MCF 10A (cell line): ENCODE measurements around the gene HOXC11. TPM values are rescaled to one million over a fixed set of nuclear protein-coding genes. Genes with fewer than 3 reads are reported as not detected.

ENCODE experiments used
- BruUV-seq: library from RNA; stranded (reverse); fragments of 400-500 nt; replicated peaks from 2 replicates; lab custom pipeline; 2021; lab: Mats Ljungman, UMichigan
- CTCF ChIA-PET: fragments of 300-600 bp; sonication (Branson Sonifier 250); formaldehyde crosslinking; extraction: SDS; loops from one replicate; lab custom pipeline; 2021; ENCODE audit warnings: antibody characterized with exemption, inconsistent platforms; lab: Yijun Ruan, JAX
- POLR2A ChIA-PET: fragments of 300-600, 350-650 bp; sonication (Branson Sonifier 250); formaldehyde crosslinking; extraction: SDS; loops from one replicate; lab custom pipeline; 2020; ENCODE audit warnings: antibody characterized with exemption, inconsistent platforms; lab: Yijun Ruan, JAX
- DNase-seq: peaks from one replicate; pipeline ENCODE4 v3.0.0-alpha.2; 2018; ENCODE audit not compliant: unreplicated experiment
- H3K27ac Mint-ChIP-seq: one replicate; pipeline ENCODE4 v1.8.0; 2022; ENCODE audit warnings: mild to moderate bottlenecking, low read depth, mixed read lengths; ENCODE audit not compliant: unreplicated experiment
- H3K27me3 Mint-ChIP-seq: one replicate; pipeline ENCODE4 v1.8.0; 2022; ENCODE audit warnings: mixed read lengths; ENCODE audit not compliant: insufficient read depth, unreplicated experiment
- H3K36me3 Mint-ChIP-seq: one replicate; pipeline ENCODE4 v1.8.0; 2022; ENCODE audit warnings: mild to moderate bottlenecking, moderate library complexity, mixed read lengths; ENCODE audit not compliant: insufficient read depth, unreplicated experiment
- H3K4me1 Mint-ChIP-seq: one replicate; pipeline ENCODE4 v1.8.0; 2022; ENCODE audit warnings: mixed read lengths; ENCODE audit not compliant: insufficient read depth, unreplicated experiment
- H3K4me3 Mint-ChIP-seq: one replicate; pipeline ENCODE4 v1.8.0; 2022; ENCODE audit warnings: mild to moderate bottlenecking, moderate library complexity, mixed read lengths; ENCODE audit not compliant: unreplicated experiment
- H3K9me3 Mint-ChIP-seq: one replicate; pipeline ENCODE4 v1.8.0; 2022; ENCODE audit warnings: mixed read lengths; ENCODE audit not compliant: unreplicated experiment
- intact Hi-C: fragments of 100-400 bp; cut with micrococcal nuclease; formaldehyde crosslinking; loops from 2 replicates; pipeline ENCODE4 v1.14.1; 2022
- total RNA-seq: library from RNA; stranded (reverse); gene quantifications from 2 replicates; pipeline ENCODE4 v1.2.3, GENCODE V29; 2022
- TF ChIP-seq, protein P1 (sequence below): fragments of 200-600 bp; IDR thresholded peaks from one replicate; pipeline ENCODE4 v1.8.0; 2022; ENCODE audit warnings: antibody characterized with exemption, mild to moderate bottlenecking; ENCODE audit not compliant: unreplicated experiment

Gene HOXC11
- total RNA-seq, 1 experiment from 2014 or later, result 1.2 TPM

DNA sequence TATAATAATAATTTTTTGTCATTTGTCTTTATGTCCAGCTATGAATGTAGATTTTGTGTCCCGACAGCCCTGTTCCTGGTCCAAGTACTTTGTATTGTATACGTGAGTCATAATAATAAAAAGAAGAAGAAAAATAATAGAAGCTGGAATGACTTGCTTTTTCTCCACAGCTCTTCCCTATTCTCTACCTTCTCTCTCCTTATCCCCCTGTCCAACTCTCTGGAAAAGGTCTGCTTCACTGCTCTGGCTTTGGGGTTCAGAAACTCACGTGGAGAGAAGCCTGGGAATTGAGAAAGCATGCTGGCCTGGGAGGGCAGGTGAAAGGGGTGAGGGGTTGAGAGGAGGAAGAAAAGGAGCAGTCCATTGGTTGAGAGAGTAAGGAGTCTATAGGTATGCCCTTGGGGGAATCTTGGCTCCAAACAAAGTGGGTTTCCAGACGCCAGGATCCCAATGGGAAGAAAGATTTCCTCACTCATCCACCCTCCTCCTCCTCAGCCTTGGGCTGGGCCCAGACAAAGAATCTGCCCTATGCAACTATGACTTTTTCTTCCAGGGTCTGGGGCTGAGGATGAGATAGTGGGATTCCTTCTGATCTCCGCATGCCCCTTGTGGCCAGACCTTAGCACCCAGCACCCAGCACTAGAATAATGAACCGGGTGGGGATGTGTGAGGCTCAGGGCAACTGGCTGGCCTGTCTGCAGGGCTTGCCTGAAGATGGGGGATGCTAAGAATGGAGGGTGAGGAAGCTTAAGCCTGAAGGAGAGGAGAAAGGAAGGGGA lies 39.9 kb downstream of the HOXC11 start:
- Mint-ChIP-seq H3K27ac (no peak overlapping the region), H3K9me3 (no peaks in the 10 kb centered on the region), H3K4me3 (no peak overlapping the region), H3K36me3 (no peaks in the 10 kb centered on the region), H3K27me3 (no peaks in the 10 kb centered on the region), H3K4me1 (peaks cover 17% of the 10 kb centered on the region)
- TF ChIP-seq, protein P1, sequence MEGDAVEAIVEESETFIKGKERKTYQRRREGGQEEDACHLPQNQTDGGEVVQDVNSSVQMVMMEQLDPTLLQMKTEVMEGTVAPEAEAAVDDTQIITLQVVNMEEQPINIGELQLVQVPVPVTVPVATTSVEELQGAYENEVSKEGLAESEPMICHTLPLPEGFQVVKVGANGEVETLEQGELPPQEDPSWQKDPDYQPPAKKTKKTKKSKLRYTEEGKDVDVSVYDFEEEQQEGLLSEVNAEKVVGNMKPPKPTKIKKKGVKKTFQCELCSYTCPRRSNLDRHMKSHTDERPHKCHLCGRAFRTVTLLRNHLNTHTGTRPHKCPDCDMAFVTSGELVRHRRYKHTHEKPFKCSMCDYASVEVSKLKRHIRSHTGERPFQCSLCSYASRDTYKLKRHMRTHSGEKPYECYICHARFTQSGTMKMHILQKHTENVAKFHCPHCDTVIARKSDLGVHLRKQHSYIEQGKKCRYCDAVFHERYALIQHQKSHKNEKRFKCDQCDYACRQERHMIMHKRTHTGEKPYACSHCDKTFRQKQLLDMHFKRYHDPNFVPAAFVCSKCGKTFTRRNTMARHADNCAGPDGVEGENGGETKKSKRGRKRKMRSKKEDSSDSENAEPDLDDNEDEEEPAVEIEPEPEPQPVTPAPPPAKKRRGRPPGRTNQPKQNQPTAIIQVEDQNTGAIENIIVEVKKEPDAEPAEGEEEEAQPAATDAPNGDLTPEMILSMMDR, result no peak
- ChIA-PET POLR2A (interaction anchor here (1.3 kb wide), 1 partner anchor 9 kb away, joined by 5 read pairs; no protein-coding TSS in a partner anchor), CTCF (interaction anchor here (0.7 to 3.8 kb wide), 5 partner anchors 20 to 346 kb away, joined by 3 to 16 read pairs (median 4); partner anchors contain the start of gene HOXC5)
- DNase-seq, result no peak
- intact Hi-C loops, result no loop called here
- BruUV-seq, result no TSS peak

DNA sequence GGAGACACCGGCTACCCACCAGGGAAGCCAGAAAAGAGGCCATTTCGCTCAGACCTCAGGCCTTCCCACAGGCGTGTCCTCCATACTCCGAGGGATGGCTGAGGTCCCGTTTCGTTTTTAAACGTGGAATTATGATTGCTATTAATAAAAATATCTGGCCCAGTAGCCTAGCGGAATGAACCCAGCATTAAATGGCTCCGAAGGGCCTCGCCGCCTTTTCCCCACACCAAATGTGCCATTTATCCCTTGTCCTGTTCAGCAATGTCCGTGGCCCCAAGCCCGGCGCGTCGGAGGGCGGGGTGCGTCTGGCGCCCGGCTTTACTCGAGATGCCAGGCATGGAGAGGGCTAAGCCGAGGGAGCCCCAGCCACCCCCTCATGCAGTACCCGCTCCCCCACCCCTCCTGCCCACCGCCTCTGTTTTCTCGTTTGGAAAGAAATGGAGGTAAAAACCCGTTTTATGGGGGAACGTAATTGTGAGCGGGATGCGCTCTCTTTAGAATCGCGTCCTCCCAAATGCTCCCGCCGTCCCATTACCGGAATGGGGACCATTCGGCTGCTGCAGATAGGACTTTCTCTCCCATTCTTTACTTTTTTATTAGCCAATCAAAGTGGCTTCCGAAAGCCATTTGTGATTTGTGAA lies 41.6 kb downstream of the HOXC11 start:
- Mint-ChIP-seq H3K4me3 (no peak overlapping the region), H3K27me3 (no peaks in the 10 kb centered on the region), H3K9me3 (no peaks in the 10 kb centered on the region), H3K27ac (no peak overlapping the region), H3K36me3 (no peaks in the 10 kb centered on the region), H3K4me1 (peaks cover 8% of the 10 kb centered on the region)
- DNase-seq, result no peak
- no TSS peak for BruUV-seq
- ChIA-PET CTCF (interaction anchor here (0.6 to 3.8 kb wide), 4 partner anchors 187 to 261 kb away, joined by 3 to 16 read pairs (median 4); no protein-coding TSS in a partner anchor), POLR2A (interaction anchor here (3.8 to 3.9 kb wide), 2 partner anchors 14 to 18 kb away, joined by 31 to 37 read pairs; partner anchors contain the start of genes HOXC5 and HOXC9)
- TF ChIP-seq, protein P1, result no peak
- intact Hi-C loops, result no loop called here

GRCh38 chr12:54015018-54015931 lies 42.3 kb downstream of the HOXC11 start:
- DNase-seq, result no peak
- Mint-ChIP-seq H3K36me3 (no peaks in the 10 kb centered on the region), H3K9me3 (no peaks in the 10 kb centered on the region), H3K4me1 (peaks cover 14% of the 10 kb centered on the region), H3K4me3 (no peak overlapping the region), H3K27ac (no peak overlapping the region), H3K27me3 (no peaks in the 10 kb centered on the region)
- intact Hi-C loops, result no loop called here
- TF ChIP-seq, protein P1, result no peak
- no TSS peak for BruUV-seq
- CTCF ChIA-PET, result interaction anchor here (0.6 to 3.8 kb wide), 5 partner anchors 17 to 262 kb away, joined by 3 to 16 read pairs (median 4); no protein-coding TSS in a partner anchor
- POLR2A ChIA-PET, result interaction anchor here (0.6 to 3.9 kb wide), 5 partner anchors 13 to 176 kb away, joined by 3 to 37 read pairs (median 31); partner anchors contain the start of genes HOXC5, HOXC6 and HOXC9
